ENCODE measurements around the gene PCDHGA7.

PCDHGA7 gene

DNA sequence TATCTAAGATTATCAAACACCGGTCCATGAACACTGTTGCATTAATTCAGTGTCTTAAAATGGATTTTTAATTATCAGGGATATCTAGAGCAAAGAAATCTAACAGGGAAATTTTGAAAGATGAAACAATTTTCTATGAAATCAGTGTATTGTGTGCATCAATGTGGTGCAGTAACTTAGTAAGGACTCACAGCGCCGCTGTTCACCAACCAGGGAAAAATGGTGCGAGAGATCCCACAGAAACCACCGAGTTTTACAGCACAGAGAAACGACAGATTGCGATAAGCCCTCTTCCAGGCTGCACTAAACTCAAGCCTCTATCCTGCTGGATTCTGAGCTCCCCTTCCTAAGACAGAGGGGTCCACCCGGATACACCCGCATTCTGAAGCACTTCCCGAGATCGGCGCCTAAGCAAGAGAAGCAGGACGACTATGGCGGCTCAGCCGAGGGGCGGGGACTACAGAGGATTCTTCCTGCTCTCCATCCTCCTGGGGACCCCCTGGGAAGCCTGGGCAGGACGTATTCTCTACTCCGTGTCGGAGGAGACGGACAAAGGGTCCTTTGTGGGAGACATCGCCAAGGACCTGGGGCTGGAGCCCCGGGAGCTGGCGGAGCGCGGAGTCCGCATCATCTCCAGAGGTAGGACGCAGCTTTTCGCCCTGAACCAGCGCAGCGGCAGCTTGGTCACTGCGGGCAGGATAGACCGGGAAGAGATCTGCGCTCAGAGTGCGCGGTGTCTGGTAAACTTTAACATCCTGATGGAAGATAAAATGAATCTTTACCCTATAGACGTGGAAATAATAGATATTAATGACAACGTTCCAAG, at the start of gene PCDHGA7:
Gene PCDHGA7 (plus strand): TSS at position 274 of the 826 bp plus-strand sequence. CDS start 158 bp downstream, at position 432.
- TF ChIP-seq GATA2 (IDR thresholded peaks at IDR 0.05; ENCODE audit: low read depth, low read length) (no peak; the same call in 1 of the 2 replicates), GATA3 (IDR thresholded peaks at IDR 0.05; ENCODE audit: low read depth, low read length) (no peak)

GRCh38 chr5:141338538-141339306, 43.8 kb upstream of the PCDHGA7 start, which contains the start of gene PCDHGA2:
Gene PCDHGA2 (plus strand): TSS chr5:141338760.
- no peak for TF ChIP-seq GATA3 (IDR thresholded peaks at IDR 0.05; ENCODE audit: low read depth, low read length)
- no peak for TF ChIP-seq GATA2 (IDR thresholded peaks at IDR 0.05; ENCODE audit: low read depth, low read length)

DNA sequence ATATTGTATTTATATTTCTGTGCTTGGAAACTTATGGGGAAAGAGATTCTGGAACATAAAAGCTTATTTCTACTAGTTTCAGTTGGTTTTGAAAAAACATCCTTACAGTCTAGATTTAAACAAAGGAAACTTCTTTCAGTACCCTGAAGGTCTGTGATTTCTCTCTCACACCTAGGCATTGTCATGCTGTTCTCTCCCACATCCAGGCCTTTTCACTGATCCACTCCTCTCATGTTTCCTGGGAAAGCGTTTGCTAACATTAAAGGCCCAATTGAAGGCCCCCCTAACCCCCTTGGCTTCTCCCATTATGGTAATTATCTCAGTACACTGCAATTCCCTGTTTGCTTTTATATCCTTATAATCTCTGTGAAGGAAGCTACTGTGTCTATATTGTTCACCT, 39.8 kb upstream of the PCDHGA7 start:
- TF ChIP-seq GATA2 (IDR thresholded peaks at IDR 0.05; ENCODE audit: low read depth, low read length) (no peak), GATA3 (IDR thresholded peaks at IDR 0.05; ENCODE audit: low read depth, low read length) (no peak)

GRCh38 chr5:141343242-141343952, 39.1 kb upstream of the PCDHGA7 start, which contains the start of gene PCDHGA3:
Gene PCDHGA3 (plus strand): TSS chr5:141343829. CDS start chr5:141344034, 205 bp downstream.
- TF ChIP-seq GATA3 (IDR thresholded peaks at IDR 0.05; ENCODE audit: low read depth, low read length), result no peak

- TF ChIP-seq GATA3 (IDR thresholded peaks at IDR 0.05; ENCODE audit: low read depth, low read length) (no peak), GATA2 (IDR thresholded peaks at IDR 0.05; ENCODE audit: low read depth, low read length) (no peak)
These were observed 38.5 kb upstream of the PCDHGA7 start for GRCh38 chr5:141343953-141344463.

GRCh38 chr5:141345327-141345726, 37.2 kb upstream of the PCDHGA7 start:
- no peak for TF ChIP-seq GATA3 (IDR thresholded peaks at IDR 0.05; ENCODE audit: low read depth, low read length)
- TF ChIP-seq GATA2 (IDR thresholded peaks at IDR 0.05; ENCODE audit: low read depth, low read length), result no peak

DNA sequence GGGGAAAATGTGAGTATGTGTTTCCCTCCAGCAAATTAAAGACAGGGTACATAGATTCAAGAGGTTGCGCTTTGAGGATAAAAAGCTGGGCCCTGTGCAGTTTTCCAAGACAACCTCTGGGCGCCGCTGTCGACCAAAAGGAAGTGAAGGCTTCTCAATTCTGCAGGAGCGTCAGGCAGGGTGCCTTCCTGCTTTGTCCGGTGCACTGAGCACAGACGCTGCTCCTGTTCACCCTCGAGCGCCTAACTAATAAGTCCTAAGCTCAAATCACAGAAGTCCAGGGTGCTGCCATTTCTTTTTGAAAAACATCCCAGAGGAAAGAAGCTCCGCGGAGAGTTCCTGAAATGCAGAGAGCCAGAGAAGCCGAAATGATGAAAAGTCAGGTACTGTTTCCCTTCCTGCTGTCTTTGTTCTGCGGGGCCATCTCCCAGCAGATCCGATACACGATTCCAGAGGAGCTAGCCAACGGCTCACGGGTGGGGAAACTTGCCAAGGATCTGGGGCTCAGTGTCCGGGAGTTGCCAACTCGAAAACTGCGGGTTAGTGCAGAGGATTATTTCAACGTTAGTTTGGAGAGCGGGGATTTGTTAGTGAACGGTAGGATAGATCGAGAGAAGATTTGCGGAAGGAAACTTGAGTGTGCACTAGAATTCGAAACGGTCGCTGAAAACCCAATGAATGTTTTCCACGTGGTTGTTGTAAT, 32.5 kb upstream of the PCDHGA7 start, which contains the start of gene PCDHGB1:
Gene PCDHGB1 (plus strand): TSS at position 183 of the 703 bp plus-strand sequence. CDS start 162 bp downstream, at position 345.
- TF ChIP-seq GATA3 (IDR thresholded peaks at IDR 0.05; ENCODE audit: low read depth, low read length) (no peak), GATA2 (IDR thresholded peaks at IDR 0.05; ENCODE audit: low read depth, low read length) (no peak)

GRCh38 chr5:141351591-141351990, 31.0 kb upstream of the PCDHGA7 start:
- TF ChIP-seq GATA2 (IDR thresholded peaks at IDR 0.05; ENCODE audit: low read depth, low read length) (no peak), GATA3 (IDR thresholded peaks at IDR 0.05; ENCODE audit: low read depth, low read length) (no peak)

DNA sequence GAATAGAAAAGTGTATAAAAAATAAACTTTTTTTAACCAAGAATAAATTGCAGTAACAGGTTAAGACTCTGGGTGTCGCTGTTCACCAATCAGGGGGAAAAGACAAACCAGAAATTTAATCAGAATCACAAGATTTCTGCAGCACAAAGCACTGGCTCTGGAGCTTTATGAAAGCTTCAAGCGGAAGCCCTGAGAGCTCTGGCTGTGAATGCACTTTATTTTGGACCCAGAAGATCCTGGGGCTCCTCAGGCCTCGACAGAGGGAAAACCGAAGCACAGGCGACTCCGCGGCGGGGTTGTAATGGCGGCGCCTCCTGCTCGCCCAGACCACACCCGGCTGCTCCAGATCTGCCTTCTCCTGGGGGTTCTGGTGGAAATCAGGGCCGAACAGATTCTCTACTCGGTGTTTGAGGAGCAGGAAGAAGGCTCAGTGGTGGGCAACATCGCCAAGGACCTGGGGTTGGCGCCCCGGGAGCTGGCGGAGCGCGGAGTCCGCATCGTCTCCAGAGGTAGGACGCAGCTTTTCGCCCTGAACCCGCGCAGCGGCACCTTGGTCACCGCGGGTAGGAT, 27.6 kb upstream of the PCDHGA7 start, which contains the start of gene PCDHGA4:
Gene PCDHGA4 (plus strand): TSS at position 122 of the 570 bp plus-strand sequence. CDS start 87 bp downstream, at position 209.
- TF ChIP-seq GATA2 (IDR thresholded peaks at IDR 0.05; ENCODE audit: low read depth, low read length) (no peak), GATA3 (IDR thresholded peaks at IDR 0.05; ENCODE audit: low read depth, low read length) (no peak)

DNA sequence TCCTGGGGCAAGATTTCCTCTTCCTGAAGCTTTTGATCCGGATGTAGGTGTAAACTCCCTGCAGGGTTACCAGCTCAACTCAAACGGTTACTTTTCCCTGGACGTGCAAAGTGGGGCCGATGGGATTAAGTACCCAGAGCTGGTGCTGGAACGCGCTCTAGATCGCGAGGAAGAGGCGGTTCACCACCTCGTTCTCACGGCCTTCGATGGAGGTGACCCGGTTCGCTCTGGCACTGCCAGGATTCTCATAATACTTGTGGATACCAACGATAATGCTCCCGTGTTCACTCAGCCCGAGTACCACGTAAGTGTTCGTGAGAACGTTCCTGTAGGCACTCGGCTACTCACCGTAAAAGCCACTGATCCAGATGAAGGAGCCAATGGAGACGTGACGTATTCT, 26.9 kb upstream of the PCDHGA7 start:
- no peak for TF ChIP-seq GATA3 (IDR thresholded peaks at IDR 0.05; ENCODE audit: low read depth, low read length)
- no peak for TF ChIP-seq GATA2 (IDR thresholded peaks at IDR 0.05; ENCODE audit: low read depth, low read length)

- TF ChIP-seq GATA3 (IDR thresholded peaks at IDR 0.05; ENCODE audit: low read depth, low read length) (no peak), GATA2 (IDR thresholded peaks at IDR 0.05; ENCODE audit: low read depth, low read length) (no peak)
These were observed 26.4 kb upstream of the PCDHGA7 start for GRCh38 chr5:141356133-141356532.

DNA sequence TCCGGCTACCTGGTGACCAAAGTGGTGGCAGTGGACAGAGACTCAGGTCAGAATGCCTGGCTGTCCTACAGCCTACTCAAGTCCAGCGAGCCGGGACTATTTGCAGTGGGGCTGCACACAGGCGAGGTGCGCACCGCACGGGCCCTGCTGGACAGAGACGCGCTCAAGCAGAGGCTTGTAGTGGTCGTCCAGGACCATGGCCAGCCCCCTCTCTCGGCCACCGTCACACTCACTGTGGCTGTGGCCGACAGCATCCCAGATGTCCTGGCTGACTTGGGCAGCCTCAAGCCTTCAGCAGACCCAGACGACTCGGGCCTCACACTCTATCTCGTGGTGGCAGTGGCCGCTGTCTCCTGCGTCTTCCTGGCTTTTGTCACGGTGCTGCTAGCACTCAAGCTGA, 25.6 kb upstream of the PCDHGA7 start:
- no peak for TF ChIP-seq GATA3 (IDR thresholded peaks at IDR 0.05; ENCODE audit: low read depth, low read length)
- TF ChIP-seq GATA2 (IDR thresholded peaks at IDR 0.05; ENCODE audit: low read depth, low read length), result no peak

All from SH-SY5Y (cell line).